HL-60/S4 (cell line): Measurements from ENCODE around the gene COIL.

Source experiments
- in situ Hi-C: fragments of 300-500 bp; cut with MboI; formaldehyde crosslinking; loops from 2 replicates; pipeline ENCODE4 v1.14.3; 2022; ENCODE audit warnings: low sequenced_read_pairs

Gene COIL

GRCh38 chr17:56912105-56912999 lies 48.5 kb downstream of the COIL start:
- in situ Hi-C loops = no loop called here

GRCh38 chr17:56910509-56911235 lies 50.2 kb downstream of the COIL start:
- in situ Hi-C loops = no loop called here

GRCh38 chr17:56909742-56910508 lies 50.9 kb downstream of the COIL start:
- in situ Hi-C loops = no loop called here

- in situ Hi-C loops = no loop called here
Observed at GRCh38 chr17:56908001-56908542, 52.8 kb downstream of the COIL start.

GRCh38 chr17:56903560-56903959 lies 57.3 kb downstream of the COIL start:
- in situ Hi-C loops = no loop called here

GRCh38 chr17:56902348-56902747 lies 58.5 kb downstream of the COIL start:
- in situ Hi-C loops = no loop called here

GRCh38 chr17:56899403-56899802 lies 61.4 kb downstream of the COIL start:
- in situ Hi-C loops = no loop called here

GRCh38 chr17:56898874-56899273 lies 62.0 kb downstream of the COIL start:
- in situ Hi-C loops = no loop called here

- in situ Hi-C loops = no loop called here
Observed at GRCh38 chr17:56897646-56898424, 63.0 kb downstream of the COIL start.

GRCh38 chr17:56896968-56897359 lies 63.9 kb downstream of the COIL start:
- in situ Hi-C loops = no loop called here

- in situ Hi-C loops = no loop called here
Observed at GRCh38 chr17:56896217-56896967, 64.5 kb downstream of the COIL start.

GRCh38 chr17:56894859-56895455 lies 65.9 kb downstream of the COIL start:
- in situ Hi-C loops = no loop called here

GRCh38 chr17:56893503-56893902 lies 67.3 kb downstream of the COIL start:
- in situ Hi-C loops = no loop called here

- in situ Hi-C loops = no loop called here
Observed at GRCh38 chr17:56892333-56892732, 68.5 kb downstream of the COIL start.

GRCh38 chr17:56891751-56892150 lies 69.1 kb downstream of the COIL start:
- in situ Hi-C loops = no loop called here

- in situ Hi-C loops = no loop called here
Observed at GRCh38 chr17:56890906-56891674, 69.8 kb downstream of the COIL start.

GRCh38 chr17:56890390-56890789 lies 70.5 kb downstream of the COIL start:
- in situ Hi-C loops = no loop called here
